Kidney epithelial cell (primary cell): ENCODE measurements around the gene TTC13. TPM values are rescaled to one million over a fixed set of nuclear protein-coding genes. Genes with fewer than 3 reads are reported as not detected.

Experiments
- DNase-seq: peaks from one replicate; pipeline ENCODE4 v3.0.0-alpha.2; 2010; ENCODE audit warnings: low read depth
- H3K27me3 ChIP-seq: 2 replicates; pipeline ENCODE4 v1.6.0; 2011; ENCODE audit warnings: low read length; ENCODE audit not compliant: control insufficient read depth, insufficient read depth
- H3K36me3 ChIP-seq: 2 replicates; pipeline ENCODE4 v1.5.1; 2011; ENCODE audit warnings: low read length; ENCODE audit not compliant: control insufficient read depth, insufficient read depth
- H3K4me3 ChIP-seq: 2 replicates; pipeline ENCODE4 v1.5.1; 2011; ENCODE audit warnings: low read depth, mild to moderate bottlenecking, control low read depth, low read length
- CTCF ChIP-seq: IDR thresholded peaks from 2 replicates; pipeline ENCODE4 v1.5.1; 2011; ENCODE audit warnings: mild to moderate bottlenecking, moderate library complexity, low read length, control low read depth, inconsistent platforms; ENCODE audit not compliant: insufficient read depth, poor library complexity, severe bottlenecking
- total RNA-seq: library from RNA; depleted of rRNA; stranded (reverse); fragments of >200 nt; gene quantifications from 2 replicates; pipeline ENCODE4 v1.2.3, GENCODE V29; 2015

Gene TTC13
- total RNA-seq, 1 donor from 2014 or later = 8.3 TPM

- no peak for DNase-seq
- Histone ChIP-seq H3K36me3 (no peaks in the 10 kb centered on the region), H3K27me3 (no peaks in the 10 kb centered on the region), H3K4me3 (no peak overlapping the region)
- TF ChIP-seq CTCF = no peak
Observed at GRCh38 chr1:230950404-230950803, 28.3 kb downstream of the TTC13 start.

GRCh38 chr1:230948903-230949302 is 29.8 kb downstream of the TTC13 start:
- no peak for DNase-seq
- Histone ChIP-seq H3K4me3 (no peak overlapping the region), H3K36me3 (no peaks in the 10 kb centered on the region), H3K27me3 (no peaks in the 10 kb centered on the region)
- TF ChIP-seq CTCF = no peak

- H3K36me3 ChIP-seq = no peaks in the 10 kb centered on the region
- no peak for TF ChIP-seq CTCF
- no peaks in the 10 kb centered on the region for H3K27me3 ChIP-seq
- DNase-seq = no peak
- H3K4me3 ChIP-seq = no peak overlapping the region
Observed at GRCh38 chr1:230948301-230948700, 30.4 kb downstream of the TTC13 start.

GRCh38 chr1:230943048-230943593 is 35.5 kb downstream of the TTC13 start:
- DNase-seq = no peak
- H3K36me3 ChIP-seq = no peaks in the 10 kb centered on the region
- TF ChIP-seq CTCF = no peak

GRCh38 chr1:230940848-230941247 is 37.8 kb downstream of the TTC13 start:
- H3K36me3 ChIP-seq = no peaks in the 10 kb centered on the region
- no peak for DNase-seq
- H3K4me3 ChIP-seq = no peak overlapping the region
- H3K27me3 ChIP-seq = no peaks in the 10 kb centered on the region
- TF ChIP-seq CTCF = no peak

More at GRCh38 chr1:230943048-230943593, 35.5 kb downstream of the TTC13 start:
- Histone ChIP-seq H3K4me3 (no peak overlapping the region), H3K27me3 (no peaks in the 10 kb centered on the region)

GRCh38 chr1:230939806-230940489 is 38.7 kb downstream of the TTC13 start:
- H3K4me3 ChIP-seq = no peak overlapping the region
- no peaks in the 10 kb centered on the region for H3K36me3 ChIP-seq
- H3K27me3 ChIP-seq = no peaks in the 10 kb centered on the region
- TF ChIP-seq CTCF = no peak
- no peak for DNase-seq
